ENCODE measurements around the gene LMTK3. TPM values are rescaled to one million over a fixed set of nuclear protein-coding genes. Genes with fewer than 3 reads are reported as not detected.
A peak's percentile ranks its signal among the peaks of the same experiment; 100 is the strongest.

Gene LMTK3
- total RNA-seq, 1 experiment from 2014 or later = 15.9 TPM

- Mint-ChIP-seq H3K9me3 (no peaks in the 10 kb centered on the region), H3K36me3 (peaks cover 19% of the 10 kb centered on the region), H3K27ac (no peak overlapping the region), H3K4me1 (peaks cover 18% of the 10 kb centered on the region), H3K4me3 (no peak overlapping the region), H3K27me3 (ENCODE audit: low read depth) (peaks cover 19% of the 10 kb centered on the region)
- DNase-seq (ENCODE audit: low spot score) (no peak), ATAC-seq (no peak)
- ChIA-PET CTCF (interaction anchor here (0.7 to 1.4 kb wide), 4 partner anchors 24 to 146 kb away, joined by 3 to 11 read pairs (median 3); partner anchors contain the start of gene KDELR1), POLR2A (interaction anchor here (1.2 kb wide), 1 partner anchor 11 kb away, joined by 3 read pairs; no protein-coding TSS in a partner anchor)
- TF ChIP-seq ZNF138 (CRISPR knock-in tag; conservative IDR thresholded peaks at IDR 0.05) = no peak
- no peak for TF ChIP-seq CREB1 (CRISPR knock-in tag; IDR thresholded peaks at IDR 0.05)
- no peak for TF ChIP-seq E2F4 (CRISPR knock-in tag; IDR thresholded peaks at IDR 0.05; ENCODE audit: borderline replicate concordance, low read depth)
- no peak for TF ChIP-seq SP1 (CRISPR knock-in tag; conservative IDR thresholded peaks at IDR 0.05)
- no peak for TF ChIP-seq ZNF317 (CRISPR knock-in tag; IDR thresholded peaks at IDR 0.05; ENCODE audit: borderline replicate concordance, low read depth)
- no peak for TF ChIP-seq PRRX2 (CRISPR knock-in tag; IDR thresholded peaks at IDR 0.05)
- no peak for TF ChIP-seq HMGA2 (CRISPR knock-in tag; IDR thresholded peaks at IDR 0.05)
- no peak for TF ChIP-seq CREM (CRISPR knock-in tag; IDR thresholded peaks at IDR 0.05)
- no peak for TF ChIP-seq CTCF (IDR thresholded peaks at IDR 0.05)
- TF ChIP-seq PRDM15 (CRISPR knock-in tag; IDR thresholded peaks at IDR 0.05) = no peak
- TF ChIP-seq, protein P1, sequence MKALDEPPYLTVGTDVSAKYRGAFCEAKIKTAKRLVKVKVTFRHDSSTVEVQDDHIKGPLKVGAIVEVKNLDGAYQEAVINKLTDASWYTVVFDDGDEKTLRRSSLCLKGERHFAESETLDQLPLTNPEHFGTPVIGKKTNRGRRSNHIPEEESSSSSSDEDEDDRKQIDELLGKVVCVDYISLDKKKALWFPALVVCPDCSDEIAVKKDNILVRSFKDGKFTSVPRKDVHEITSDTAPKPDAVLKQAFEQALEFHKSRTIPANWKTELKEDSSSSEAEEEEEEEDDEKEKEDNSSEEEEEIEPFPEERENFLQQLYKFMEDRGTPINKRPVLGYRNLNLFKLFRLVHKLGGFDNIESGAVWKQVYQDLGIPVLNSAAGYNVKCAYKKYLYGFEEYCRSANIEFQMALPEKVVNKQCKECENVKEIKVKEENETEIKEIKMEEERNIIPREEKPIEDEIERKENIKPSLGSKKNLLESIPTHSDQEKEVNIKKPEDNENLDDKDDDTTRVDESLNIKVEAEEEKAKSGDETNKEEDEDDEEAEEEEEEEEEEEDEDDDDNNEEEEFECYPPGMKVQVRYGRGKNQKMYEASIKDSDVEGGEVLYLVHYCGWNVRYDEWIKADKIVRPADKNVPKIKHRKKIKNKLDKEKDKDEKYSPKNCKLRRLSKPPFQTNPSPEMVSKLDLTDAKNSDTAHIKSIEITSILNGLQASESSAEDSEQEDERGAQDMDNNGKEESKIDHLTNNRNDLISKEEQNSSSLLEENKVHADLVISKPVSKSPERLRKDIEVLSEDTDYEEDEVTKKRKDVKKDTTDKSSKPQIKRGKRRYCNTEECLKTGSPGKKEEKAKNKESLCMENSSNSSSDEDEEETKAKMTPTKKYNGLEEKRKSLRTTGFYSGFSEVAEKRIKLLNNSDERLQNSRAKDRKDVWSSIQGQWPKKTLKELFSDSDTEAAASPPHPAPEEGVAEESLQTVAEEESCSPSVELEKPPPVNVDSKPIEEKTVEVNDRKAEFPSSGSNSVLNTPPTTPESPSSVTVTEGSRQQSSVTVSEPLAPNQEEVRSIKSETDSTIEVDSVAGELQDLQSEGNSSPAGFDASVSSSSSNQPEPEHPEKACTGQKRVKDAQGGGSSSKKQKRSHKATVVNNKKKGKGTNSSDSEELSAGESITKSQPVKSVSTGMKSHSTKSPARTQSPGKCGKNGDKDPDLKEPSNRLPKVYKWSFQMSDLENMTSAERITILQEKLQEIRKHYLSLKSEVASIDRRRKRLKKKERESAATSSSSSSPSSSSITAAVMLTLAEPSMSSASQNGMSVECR (CRISPR knock-in tag; IDR thresholded peaks at IDR 0.05; ENCODE audit: borderline replicate concordance) = no peak
These were observed 67.9 kb downstream of the LMTK3 start for GRCh38 chr19:48443731-48444128.

GRCh38 chr19:48443256-48443655 lies 68.4 kb downstream of the LMTK3 start:
- ChIA-PET CTCF (interaction anchor here (0.7 to 1.4 kb wide), 4 partner anchors 24 to 146 kb away, joined by 3 to 11 read pairs (median 3); partner anchors contain the start of gene KDELR1), POLR2A (interaction anchor here (1.2 kb wide), 1 partner anchor 10 kb away, joined by 3 read pairs; no protein-coding TSS in a partner anchor)
- peak; percentile 42 for DNase-seq (ENCODE audit: low spot score)
- Mint-ChIP-seq H3K27me3 (ENCODE audit: low read depth) (peaks cover 19% of the 10 kb centered on the region), H3K27ac (no peak overlapping the region), H3K4me1 (peaks cover 18% of the 10 kb centered on the region), H3K4me3 (no peak overlapping the region), H3K36me3 (peaks cover 14% of the 10 kb centered on the region), H3K9me3 (no peaks in the 10 kb centered on the region)
- ATAC-seq = no peak
- TF ChIP-seq TP53 (CRISPR knock-in tag; IDR thresholded peaks at IDR 0.05) = no peak
- TF ChIP-seq KAT7 (CRISPR knock-in tag; IDR thresholded peaks at IDR 0.05; ENCODE audit: borderline replicate concordance) = no peak
- no peak for TF ChIP-seq ZNF396 (CRISPR knock-in tag; IDR thresholded peaks at IDR 0.05; ENCODE audit: borderline replicate concordance)
- TF ChIP-seq ZNF532 (CRISPR knock-in tag; IDR thresholded peaks at IDR 0.05; ENCODE audit: borderline replicate concordance) = no peak
- no peak for TF ChIP-seq SMAD4 (CRISPR knock-in tag; IDR thresholded peaks at IDR 0.05)
- no peak for TF ChIP-seq SMAD3 (CRISPR knock-in tag; IDR thresholded peaks at IDR 0.05; ENCODE audit: borderline replicate concordance)
- no peak for TF ChIP-seq SP1 (CRISPR knock-in tag; conservative IDR thresholded peaks at IDR 0.05)

All from WTC11 (cell line).